HG02973 (cell line): ENCODE results near the gene DLG5.
"Not testable (repeated sequence)": the region's sequence is repeated elsewhere in the genome, so short reads cannot be mapped to it uniquely, and the experiment has no call there.

Experiments used
- ATAC-seq: cut with Tn5 transposase; IDR thresholded peaks from one replicate; pipeline ENCODE4 v1.9.1; 2021; ENCODE audit warnings: moderate library complexity; ENCODE audit not compliant: unreplicated experiment

DLG5 gene

GRCh38 chr10:77773631-77774426, 152.7 kb downstream of the DLG5 start:
- ATAC-seq, result no peak

DNA sequence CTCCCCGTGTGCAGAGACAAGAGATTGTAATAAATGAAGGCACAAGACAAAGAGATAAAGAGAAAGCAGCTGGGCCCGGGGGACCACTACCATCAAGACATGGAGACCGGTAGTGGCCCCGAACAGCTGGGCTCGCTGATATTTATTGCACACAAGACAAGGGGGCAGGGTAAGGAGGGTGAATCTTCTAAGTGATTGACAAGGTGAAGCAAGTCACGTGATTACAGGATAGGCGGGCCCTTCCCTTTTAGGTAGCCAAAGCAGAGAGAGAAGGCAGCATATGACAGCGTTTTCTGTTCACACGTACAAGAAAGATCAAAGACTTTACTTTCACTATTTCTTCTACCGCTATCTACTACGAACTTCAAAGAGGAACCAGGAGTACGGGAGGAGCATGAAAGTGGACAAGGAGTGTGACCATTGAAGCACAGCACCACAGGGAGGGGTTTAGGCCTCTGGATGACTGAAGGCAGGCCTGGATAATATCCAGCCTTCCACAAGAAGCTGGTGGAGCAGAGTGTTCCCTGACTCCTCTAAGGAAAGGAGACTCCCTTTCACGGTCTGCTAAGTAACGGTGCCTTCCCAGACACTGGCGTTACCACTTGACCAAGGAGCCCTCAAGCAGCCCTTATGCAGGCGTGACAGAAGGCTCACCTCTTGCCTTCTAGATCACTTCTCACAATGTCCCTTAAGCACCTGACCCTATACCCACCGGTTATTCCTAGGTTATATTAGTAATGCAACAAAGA, 153.5 kb downstream of the DLG5 start:
- not testable (repeated sequence) for ATAC-seq

DNA sequence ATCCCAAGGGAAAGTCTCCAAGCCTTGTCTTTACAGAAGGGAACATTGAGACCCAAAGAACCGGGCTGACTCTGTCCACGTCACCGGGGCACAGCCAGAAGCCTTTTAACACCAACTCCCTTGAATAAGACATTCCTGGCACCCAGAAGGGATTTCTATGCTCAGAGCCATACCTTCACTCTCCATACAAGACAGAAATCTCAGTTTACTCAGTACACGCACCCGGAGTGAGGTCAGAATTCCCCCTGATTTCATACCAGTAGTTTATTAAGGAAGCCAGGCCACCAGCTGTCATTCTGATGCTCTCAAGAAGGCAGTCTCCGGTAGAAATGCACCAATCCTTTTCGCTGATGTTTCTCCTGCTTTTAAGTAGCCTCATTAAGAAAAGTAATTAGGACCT, 154.7 kb downstream of the DLG5 start:
- ATAC-seq, result no peak

DNA sequence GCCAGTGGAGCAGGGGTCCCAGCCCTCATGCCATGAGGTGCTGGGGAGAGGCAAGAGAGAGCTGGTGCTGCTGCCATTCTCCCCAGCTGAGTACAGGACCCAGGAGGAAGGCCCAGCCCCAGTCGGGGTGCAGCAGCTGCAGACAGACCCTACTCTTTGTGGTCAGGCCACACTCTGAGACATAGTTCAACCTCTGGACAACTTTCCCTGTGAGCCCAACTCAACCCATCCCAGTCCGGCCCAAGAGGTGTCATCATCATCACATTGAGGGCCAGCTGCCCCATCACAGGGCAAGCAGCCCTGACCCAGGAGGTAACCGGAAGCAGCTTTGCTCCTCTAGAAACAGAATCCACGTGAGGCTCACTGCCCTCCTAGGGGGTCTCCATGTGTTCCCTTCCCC, 155.1 kb downstream of the DLG5 start:
- no peak for ATAC-seq

DNA sequence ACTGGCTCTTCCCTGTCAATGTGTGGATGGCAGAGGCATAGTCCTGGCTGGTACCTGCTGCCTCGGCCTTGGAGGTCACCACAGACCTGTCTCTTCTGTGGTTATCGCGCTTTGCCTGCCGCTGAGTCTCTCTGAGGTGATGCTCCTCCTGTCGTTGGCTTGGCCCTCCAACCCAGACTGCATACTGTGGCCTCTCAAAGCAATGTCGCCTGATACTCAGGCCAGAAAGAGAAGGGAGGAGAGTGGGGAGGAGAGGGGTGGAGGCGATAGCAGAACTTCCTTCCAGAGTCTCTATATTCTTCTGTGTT, 155.7 kb downstream of the DLG5 start:
- ATAC-seq, result no peak

GRCh38 chr10:77770081-77770867, 156.3 kb downstream of the DLG5 start:
- ATAC-seq, result no peak

DNA sequence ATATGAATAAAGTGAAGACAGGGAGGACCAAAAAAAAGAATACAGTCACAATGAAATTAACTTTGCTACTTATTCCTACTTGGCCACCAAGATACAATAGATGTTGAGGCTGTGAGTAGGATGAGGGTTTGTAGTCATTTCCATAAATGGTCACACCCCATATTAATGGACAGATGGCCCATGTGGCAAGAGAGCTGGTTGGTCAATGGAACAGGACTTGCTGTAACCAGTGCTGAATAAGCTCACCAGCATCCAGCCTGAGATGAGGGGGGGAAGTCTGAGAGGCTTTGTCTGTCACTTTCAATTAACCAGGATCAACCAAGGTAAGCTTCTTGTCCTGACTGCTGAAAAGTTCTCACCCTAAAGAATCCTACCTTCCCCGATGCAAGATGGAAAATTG, 158.5 kb downstream of the DLG5 start:
- ATAC-seq, result no peak

GRCh38 chr10:77763453-77764430, 162.8 kb downstream of the DLG5 start:
- ATAC-seq, result no peak

- ATAC-seq, result not testable (repeated sequence)
Observed at GRCh38 chr10:77758406-77758805, 168.1 kb downstream of the DLG5 start.

DNA sequence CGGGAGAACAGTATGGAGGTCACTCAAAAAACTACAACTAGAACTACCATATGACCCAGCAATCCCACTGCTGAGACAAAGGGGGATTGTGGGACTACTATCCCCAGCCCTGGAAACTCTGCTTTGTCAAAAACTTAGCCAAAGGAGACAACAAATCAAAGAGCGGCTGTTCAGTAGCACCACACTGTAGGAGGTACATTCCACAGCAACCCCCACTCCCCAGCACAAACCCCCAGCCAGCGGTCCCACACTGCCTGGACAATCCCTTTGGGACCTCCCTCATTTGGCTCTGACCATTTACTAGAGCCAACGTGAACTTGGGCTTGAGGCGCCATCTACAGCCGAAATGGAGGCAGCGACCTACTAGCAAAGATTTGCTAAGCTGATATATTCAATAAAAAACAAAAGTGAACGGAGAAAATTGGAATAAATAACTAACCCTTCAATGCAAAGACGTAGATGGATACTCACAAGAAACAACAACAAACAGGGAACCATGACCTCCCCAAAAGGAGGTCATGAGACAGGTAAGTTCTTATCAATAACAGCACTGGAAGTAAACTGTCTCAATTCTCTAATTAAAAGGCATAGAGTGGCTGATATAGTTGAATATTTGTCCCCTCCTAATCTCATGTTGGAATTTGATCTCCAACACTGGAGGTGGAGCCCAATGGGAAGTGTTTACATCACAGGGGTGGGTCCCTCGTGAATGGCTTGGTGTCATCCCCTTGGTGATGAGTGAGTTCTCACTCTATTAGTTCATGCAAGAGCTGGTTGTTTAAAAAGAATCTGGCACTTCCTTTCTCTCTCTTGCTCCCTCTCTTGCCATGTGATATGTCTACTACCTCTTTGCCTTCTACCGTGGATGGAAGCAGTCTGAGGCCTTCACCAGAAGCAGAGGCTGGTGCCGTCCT, 170.0 kb downstream of the DLG5 start:
- ATAC-seq, result no peak

- ATAC-seq, result no peak
Observed at GRCh38 chr10:77746047-77746707, 180.4 kb downstream of the DLG5 start.

GRCh38 chr10:77744245-77744644, 182.3 kb downstream of the DLG5 start:
- no peak for ATAC-seq

DNA sequence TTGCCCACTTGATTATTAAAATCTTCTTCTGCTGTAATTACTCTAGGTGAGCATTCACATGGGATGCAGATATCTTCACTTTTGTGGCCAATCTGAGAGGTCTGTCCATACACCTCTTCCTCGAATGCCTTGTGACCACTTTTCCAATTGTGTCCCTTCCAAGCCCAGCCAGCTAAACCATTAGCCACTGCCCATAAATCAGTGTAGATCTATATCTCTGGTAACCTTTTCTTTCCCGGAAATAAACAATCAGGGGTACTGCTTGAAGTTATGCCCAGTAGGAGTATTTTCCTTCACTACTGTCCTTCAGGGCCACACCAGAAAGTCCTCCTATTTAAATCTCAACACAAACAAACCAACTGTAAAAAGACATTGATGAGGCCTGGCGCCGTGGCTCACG, 184.4 kb downstream of the DLG5 start:
- no peak for ATAC-seq

DNA sequence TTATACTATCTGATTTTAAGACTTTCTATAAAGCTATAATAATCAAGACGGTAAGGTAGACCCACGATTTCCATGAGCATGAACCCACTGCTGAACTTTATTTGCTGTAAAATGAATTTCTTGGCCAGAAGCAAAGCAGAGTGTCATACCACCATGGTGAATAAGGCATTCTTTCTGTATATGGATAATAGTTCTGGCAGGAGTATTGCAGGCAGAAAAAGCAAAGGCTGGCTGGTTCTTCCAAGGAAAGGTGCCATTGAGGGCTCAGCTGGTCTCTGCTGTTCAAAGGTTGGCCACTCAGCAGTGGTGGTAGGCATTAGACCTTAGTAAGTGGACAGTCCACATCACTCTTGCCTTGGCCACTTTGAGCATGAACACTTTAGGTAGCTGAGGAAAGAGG, 184.8 kb downstream of the DLG5 start:
- no peak for ATAC-seq
